Loucy (cell line): ENCODE measurements around the gene TOR4A.

Source experiments
- H2AFZ ChIP-seq: fragments of 200-600 bp; sonication (generic); 2 replicates; pipeline ENCODE4 v1.6.0; 2016; ENCODE audit warnings: antibody characterized with exemption, mild to moderate bottlenecking, low read length, moderate library complexity
- H3F3A ChIP-seq: fragments of 200-600 bp; 2 replicates; pipeline ENCODE4 v1.6.0; 2016; ENCODE audit warnings: antibody characterized with exemption, low read depth, mild to moderate bottlenecking
- H3K27me3 ChIP-seq: fragments of 200-600 bp; sonication (generic); 2 replicates; pipeline ENCODE4 v1.6.1; 2014; ENCODE audit warnings: low read length, mild to moderate bottlenecking; ENCODE audit not compliant: insufficient read depth, poor library complexity, severe bottlenecking
- H3K36me3 ChIP-seq: fragments of 200-600 bp; sonication (generic); 2 replicates; pipeline ENCODE4 v1.6.1; 2016; ENCODE audit warnings: low read length; ENCODE audit not compliant: insufficient read depth
- H3K4me1 ChIP-seq: fragments of 200-600 bp; sonication (generic); 2 replicates; pipeline ENCODE4 v1.5.1; 2014; ENCODE audit warnings: low read length, mild to moderate bottlenecking; ENCODE audit not compliant: insufficient read depth, poor library complexity, severe bottlenecking
- H3K4me2 ChIP-seq: fragments of 200-600 bp; sonication (generic); 2 replicates; pipeline ENCODE4 v1.6.0; 2014; ENCODE audit warnings: antibody characterized with exemption, low read length, low read depth, mild to moderate bottlenecking; ENCODE audit not compliant: poor library complexity, severe bottlenecking
- H3K4me3 ChIP-seq: fragments of 200-600 bp; sonication (generic); 2 replicates; pipeline ENCODE4 v1.5.1; 2014; ENCODE audit warnings: low read length, mild to moderate bottlenecking, mixed read lengths; ENCODE audit not compliant: poor library complexity, severe bottlenecking
- H3K79me2 ChIP-seq: fragments of 200-600 bp; sonication (generic); 2 replicates; pipeline ENCODE4 v1.6.1; 2014; ENCODE audit warnings: low read length; ENCODE audit not compliant: insufficient read depth
- H3K9ac ChIP-seq: fragments of 200-600 bp; sonication (generic); 2 replicates; pipeline ENCODE4 v1.6.0; 2014; ENCODE audit warnings: mild to moderate bottlenecking, low read depth, low read length, moderate library complexity; ENCODE audit not compliant: poor library complexity, severe bottlenecking
- H3K9me2 ChIP-seq: fragments of 200-600 bp; sonication (generic); replicated peaks from 2 replicates; pipeline ENCODE4 v1.6.1; 2016; ENCODE audit warnings: low read depth, low read length, mixed read lengths
- H3K9me3 ChIP-seq: fragments of 200-600 bp; sonication (generic); 2 replicates; pipeline ENCODE4 v1.6.1; 2014; ENCODE audit warnings: mild to moderate bottlenecking, antibody characterized with exemption, low read length, low read depth; ENCODE audit not compliant: insufficient read depth
- H4K20me1 ChIP-seq: fragments of 200-600 bp; sonication (generic); 2 replicates; pipeline ENCODE4 v1.6.0; 2014; ENCODE audit warnings: antibody characterized with exemption, low read length, mild to moderate bottlenecking; ENCODE audit not compliant: insufficient read depth, poor library complexity, severe bottlenecking
- EZH2phosphoT487 ChIP-seq: fragments of 200-600 bp; IDR thresholded peaks from 2 replicates; pipeline ENCODE4 v1.6.1; 2018; ENCODE audit warnings: antibody characterized with exemption, mild to moderate bottlenecking, moderate library complexity, borderline replicate concordance
- TF ChIP-seq, protein P1 (sequence below): fragments of 200-600 bp; sonication (generic); conservative IDR thresholded peaks from 2 replicates; pipeline ENCODE4 v1.5.1; 2014; ENCODE audit warnings: mild to moderate bottlenecking, antibody characterized with exemption, low read length

Gene TOR4A

DNA sequence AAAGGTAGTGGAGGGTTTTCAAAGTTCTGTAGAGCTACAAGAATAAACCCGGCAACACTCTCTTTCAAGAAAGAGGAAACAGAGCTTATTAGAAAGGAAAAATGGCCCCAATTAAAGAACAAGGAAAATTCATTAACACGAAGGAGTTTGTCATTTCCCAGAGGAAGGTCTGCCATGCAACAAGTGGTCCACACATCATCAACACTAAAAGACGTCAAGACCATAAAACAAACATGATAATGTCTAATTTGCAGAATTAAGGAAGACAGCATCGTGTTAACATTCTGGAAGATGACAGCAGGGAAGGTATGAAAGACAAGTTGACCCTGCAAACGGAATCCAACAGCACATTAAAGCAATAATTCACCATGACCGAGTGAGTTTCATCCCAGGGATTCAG lies 53.2 kb downstream of the TOR4A start:
- Histone ChIP-seq H2AFZ (no peak overlapping the region), H3K9me2 (no peaks in the 10 kb centered on the region), H3F3A (no peaks in the 10 kb centered on the region), H3K27me3 (no peaks in the 10 kb centered on the region), H3K4me2 (no peak overlapping the region), H3K79me2 (no peaks in the 10 kb centered on the region), H3K4me1 (no peaks in the 10 kb centered on the region), H3K9me3 (peaks cover 9% of the 10 kb centered on the region; the same call in 1 of the 2 replicates), H3K9ac (no peak overlapping the region), H3K4me3 (no peak overlapping the region), H3K36me3 (no peaks in the 10 kb centered on the region), H4K20me1 (no peaks in the 10 kb centered on the region)
- TF ChIP-seq, protein P1, sequence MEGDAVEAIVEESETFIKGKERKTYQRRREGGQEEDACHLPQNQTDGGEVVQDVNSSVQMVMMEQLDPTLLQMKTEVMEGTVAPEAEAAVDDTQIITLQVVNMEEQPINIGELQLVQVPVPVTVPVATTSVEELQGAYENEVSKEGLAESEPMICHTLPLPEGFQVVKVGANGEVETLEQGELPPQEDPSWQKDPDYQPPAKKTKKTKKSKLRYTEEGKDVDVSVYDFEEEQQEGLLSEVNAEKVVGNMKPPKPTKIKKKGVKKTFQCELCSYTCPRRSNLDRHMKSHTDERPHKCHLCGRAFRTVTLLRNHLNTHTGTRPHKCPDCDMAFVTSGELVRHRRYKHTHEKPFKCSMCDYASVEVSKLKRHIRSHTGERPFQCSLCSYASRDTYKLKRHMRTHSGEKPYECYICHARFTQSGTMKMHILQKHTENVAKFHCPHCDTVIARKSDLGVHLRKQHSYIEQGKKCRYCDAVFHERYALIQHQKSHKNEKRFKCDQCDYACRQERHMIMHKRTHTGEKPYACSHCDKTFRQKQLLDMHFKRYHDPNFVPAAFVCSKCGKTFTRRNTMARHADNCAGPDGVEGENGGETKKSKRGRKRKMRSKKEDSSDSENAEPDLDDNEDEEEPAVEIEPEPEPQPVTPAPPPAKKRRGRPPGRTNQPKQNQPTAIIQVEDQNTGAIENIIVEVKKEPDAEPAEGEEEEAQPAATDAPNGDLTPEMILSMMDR = no peak
- no peak for TF ChIP-seq EZH2phosphoT487

DNA sequence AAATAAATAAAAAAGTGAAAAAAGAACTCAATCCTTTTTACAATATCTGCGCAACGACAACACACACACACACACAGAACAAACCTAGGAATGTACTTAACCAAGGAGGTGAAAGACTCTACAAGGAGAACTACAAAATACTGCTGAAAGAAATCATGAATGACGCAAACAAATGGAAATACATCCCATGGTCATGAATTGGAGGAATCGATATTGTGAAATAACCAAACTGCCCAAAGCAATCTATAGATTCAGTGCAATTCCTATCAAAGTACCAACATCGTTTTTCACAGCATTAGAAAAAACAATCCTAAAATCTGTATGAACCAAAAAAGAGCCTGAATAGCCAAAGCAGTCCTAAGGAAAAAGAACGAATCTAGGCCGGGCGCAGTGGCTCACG lies 54.4 kb downstream of the TOR4A start:
- no peaks in the 10 kb centered on the region for H3K27me3 ChIP-seq
- TF ChIP-seq, protein P1 = no peak
- TF ChIP-seq EZH2phosphoT487 = no peak
- no peaks in the 10 kb centered on the region for H3F3A ChIP-seq
- no peaks in the 10 kb centered on the region for H3K79me2 ChIP-seq
- H4K20me1 ChIP-seq = no peaks in the 10 kb centered on the region
- H3K4me1 ChIP-seq = no peaks in the 10 kb centered on the region
- no peak overlapping the region for H3K4me3 ChIP-seq
- no peak overlapping the region for H3K4me2 ChIP-seq
- no peak overlapping the region for H3K9ac ChIP-seq
- no peaks in the 10 kb centered on the region for H3K36me3 ChIP-seq
- peaks cover 16% of the 10 kb centered on the region; the same call in 1 of the 2 replicates for H3K9me3 ChIP-seq
- no peak overlapping the region for H2AFZ ChIP-seq
- H3K9me2 ChIP-seq = no peaks in the 10 kb centered on the region
